Muscle of arm (tissue), 12 donors: ENCODE measurements around the gene TNFRSF9. TPM values are rescaled to one million over a fixed set of nuclear protein-coding genes. Genes with fewer than 3 reads are reported as not detected.
"Not testable (repeated sequence)": the region's sequence is repeated elsewhere in the genome, so short reads cannot be mapped to it uniquely, and the experiment has no call there.

Source experiments
- DNase-seq: peaks from one replicate; pipeline ENCODE4 v3.0.0-alpha.2; 2013
- polyA plus RNA-seq, 12 donors: library from polyadenylated mRNA; unstranded; fragments of 120-200 nt; gene quantifications; one replicate each; pipeline ENCODE4 v1.2.1, GENCODE V29; 2013; ENCODE audit not compliant: insufficient read length in 12 of 12

The TNFRSF9 gene
- polyA plus RNA-seq, 12 donors = 0.03 to 0.54 (median 0.09) TPM; not detected in 3

DNA sequence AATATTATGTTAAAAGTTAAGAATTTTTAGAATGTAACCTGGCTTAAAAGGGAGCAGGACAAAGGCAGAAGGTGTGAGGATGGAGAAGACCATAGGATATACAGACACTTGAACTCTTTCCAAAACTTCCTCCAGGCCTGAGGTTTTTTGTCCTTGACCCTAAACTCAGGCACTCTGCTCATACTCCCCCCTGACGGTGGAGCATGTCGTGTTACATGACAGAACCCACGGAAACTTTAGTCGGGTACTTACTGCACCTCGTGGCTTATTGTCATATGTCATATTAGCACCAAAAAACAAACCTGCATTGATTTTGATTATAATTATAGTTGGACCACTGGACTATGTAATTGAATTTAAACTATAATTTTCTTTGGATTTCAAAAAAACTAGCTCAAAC lies 20.8 kb downstream of the TNFRSF9 start:
- no peak for DNase-seq

DNA sequence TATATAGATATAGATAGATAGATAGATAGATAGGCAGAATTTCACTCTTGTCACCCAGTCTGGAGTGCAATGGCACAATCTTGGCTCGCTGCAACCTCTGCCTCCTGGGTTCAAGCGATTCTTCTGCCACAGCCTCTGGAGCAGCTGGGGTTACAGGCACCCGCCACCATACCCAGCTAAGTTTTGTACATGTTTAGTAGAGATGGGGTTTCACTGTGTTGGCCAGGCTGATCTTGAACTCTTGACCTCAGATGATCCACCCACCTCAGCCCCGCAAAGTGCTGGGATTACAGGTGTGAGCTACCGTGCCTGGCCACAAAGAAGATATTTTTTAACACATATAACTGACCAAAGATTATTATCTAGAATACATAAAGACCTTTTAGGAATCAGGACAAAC lies 22.7 kb downstream of the TNFRSF9 start:
- not testable (repeated sequence) for DNase-seq

DNA sequence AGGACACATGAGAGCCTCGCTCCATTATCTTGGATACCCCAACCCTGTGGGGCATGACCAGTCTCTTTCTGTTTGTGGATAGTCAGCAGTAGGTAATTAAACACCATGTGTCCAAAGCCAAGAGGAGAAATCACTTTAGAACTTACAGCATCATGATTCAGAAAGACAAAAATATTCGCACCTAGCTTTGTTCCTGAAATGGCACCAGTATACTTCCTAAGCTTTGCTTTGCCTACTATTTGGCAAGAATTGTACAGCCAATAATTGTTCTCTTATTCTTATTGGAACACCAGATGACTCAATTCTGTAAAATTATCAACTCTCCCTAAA lies 24.2 kb downstream of the TNFRSF9 start:
- no peak for DNase-seq

DNA sequence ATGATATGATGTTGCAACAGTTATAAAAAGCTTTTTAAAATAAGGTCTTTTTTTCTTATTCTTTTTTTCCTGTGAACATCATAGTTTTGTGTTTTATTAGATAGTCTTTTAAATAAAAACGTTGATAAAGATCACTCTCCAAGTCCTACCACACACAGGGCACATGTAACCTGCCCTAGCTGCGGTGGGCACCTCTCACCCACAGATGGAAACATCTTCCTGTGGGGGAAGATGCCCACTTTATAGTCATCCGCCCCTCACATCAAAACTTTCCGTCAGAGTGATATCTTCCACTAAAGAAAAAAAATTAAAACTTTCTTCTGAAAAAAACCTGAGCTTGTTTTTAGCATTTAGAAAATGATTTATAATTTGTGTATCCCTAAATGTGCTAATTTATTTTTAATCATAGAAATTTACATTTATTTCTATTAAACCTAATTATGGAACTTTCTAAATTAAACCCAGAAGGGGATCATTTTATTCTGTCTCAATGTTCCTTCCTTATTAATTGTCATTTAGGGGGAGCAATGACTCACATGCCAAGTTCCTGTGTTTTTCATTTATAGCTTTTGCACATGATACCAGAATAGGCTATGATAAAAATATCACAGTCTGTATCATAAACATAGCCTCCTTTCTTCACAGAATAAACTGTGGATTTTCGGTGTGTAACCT lies 24.7 kb downstream of the TNFRSF9 start:
- DNase-seq = no peak

DNA sequence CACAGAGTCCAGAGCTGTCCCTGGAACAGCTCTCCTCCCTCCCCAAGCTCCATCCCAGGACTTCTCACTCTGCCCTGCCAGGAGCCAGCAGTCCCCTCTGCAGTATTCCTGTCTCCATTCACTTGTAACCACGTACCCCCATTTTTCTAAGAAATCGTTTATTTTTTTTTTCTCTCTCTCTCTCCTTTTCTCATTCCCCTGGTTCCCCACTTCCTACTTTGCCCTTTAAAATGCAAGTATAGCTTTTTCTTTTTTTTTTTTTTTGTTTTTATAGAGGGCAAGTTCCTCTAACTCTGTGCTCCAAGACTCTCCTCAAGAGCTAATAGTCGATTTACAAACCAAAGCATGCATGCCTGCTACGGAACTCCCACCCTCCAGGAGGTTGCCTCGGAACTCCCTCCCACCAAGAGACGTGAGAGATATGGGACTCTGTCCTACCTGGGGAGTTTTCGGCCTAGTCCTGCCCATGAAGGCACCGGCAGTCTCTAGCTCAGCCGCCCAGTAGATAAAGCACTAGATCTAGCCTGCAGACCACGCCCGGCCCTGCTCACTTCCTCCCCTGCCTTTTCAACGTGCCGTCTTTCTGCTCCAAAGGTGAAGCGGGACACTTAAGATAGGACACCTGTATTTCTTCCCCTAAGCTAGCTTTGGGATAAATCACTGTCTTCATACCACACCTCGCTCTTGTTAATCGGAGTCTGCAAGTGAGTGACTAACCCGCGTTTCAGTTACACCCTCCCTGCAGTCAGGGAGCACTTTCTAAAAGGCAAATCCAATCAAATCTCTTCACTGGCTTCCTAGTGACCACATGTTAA lies 27.7 kb downstream of the TNFRSF9 start:
- DNase-seq = no peak

DNA sequence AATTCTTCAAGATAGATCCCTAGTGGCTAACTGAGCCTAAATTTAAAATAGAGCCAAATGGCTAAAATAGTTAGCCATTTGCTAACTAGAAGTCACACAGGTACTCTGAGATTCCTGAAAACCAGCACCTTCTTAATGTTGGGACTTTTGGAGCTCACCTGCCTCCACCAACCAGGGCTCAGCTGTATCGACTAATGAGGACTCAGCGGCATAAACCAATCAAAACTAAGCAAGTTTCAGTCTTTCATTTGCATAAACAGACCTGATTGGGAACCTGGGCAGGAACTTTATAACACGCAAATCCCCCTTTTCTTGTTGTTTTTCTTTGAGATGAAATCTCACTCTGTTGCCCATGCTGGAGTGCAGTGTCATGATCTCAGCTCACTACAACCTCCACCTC lies 28.5 kb downstream of the TNFRSF9 start:
- no peak for DNase-seq

DNA sequence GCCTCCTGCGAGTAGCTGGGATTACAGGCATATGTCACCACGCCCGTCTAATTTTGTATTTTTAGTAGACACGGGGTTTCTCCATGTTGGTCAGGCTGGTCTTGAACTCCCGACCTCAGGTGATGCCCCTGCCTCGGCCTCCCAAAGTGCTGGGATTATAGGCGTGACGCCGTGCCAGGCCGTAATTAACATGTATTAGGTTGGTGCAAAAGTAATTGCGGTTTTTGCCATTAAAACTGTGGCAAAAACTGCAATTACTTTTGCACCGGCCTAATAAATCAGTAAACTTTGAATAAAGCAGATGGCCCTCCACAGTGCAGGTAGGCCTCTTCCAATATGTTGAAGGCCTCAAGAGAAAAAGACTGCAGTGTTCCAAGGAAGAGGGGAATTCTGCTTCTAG lies 35.4 kb downstream of the TNFRSF9 start:
- DNase-seq = no peak

DNA sequence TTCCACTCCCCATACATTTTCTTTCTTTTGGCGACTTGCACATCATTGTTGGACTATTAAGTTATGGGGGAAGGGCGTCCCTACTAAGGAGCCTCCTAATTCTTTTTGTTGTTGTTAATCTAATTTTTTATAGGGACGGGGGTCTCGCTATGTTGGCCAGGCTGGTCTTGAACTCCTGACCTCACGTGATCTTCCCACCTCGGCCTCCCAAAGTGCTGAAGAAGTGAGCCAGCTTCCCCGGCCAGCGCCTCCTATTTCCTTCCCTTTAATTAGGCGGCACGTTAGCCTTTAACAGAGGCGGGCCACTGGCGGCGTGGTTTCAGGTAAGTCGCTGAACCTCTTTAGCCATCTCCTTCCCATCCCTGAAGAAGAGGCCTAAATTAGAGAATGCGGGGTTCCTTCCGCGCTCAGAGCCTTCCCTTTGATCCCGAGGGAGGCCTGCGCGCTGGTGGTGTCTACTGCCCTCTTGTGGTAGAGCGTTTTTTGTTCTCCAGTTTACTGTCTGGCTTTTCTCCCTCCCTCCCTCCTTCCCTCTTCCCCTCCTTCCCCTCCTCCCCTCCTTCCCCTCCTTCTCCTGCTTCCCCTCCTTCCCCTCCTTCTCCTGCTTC lies 38.1 kb downstream of the TNFRSF9 start:
- peak; percentile 58 for DNase-seq

DNA sequence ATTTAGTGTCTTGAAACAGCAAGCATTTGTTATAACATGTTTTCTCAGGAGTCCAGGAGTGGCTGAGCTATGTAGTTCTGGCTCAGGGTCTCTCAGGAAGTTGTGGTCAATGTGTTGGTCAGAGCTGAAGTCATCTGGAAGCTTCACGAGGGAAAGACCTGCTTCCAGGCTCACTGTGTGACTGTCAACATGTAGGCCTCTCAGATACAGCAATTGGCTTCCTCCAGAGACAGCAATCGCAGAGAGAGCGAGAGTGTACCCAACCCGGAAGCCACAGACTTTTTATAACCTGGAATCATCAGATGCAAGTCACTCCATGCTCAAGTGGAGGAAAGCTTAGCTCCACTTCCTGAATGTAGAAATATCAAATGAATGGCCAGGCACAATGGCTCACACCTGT lies 40.9 kb downstream of the TNFRSF9 start:
- no peak for DNase-seq

DNA sequence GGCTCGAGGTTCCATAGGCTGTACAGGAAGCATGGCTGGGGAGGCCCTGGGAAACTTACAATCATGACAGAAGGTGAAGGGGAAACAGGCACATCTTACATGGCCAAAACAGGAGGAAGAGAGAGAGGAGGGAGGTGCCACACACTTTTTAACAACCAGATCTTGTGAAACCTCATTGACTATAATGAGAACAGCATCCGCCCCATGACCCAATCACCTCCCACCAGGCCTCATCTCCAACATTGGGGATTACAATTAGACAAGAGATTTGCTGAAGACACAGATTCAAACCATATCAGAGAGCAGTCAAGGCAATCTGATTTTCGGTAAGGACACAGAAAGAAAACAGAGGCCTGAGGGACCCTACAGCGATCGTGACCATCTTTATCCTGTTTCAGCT lies 41.7 kb downstream of the TNFRSF9 start:
- DNase-seq = no peak

DNA sequence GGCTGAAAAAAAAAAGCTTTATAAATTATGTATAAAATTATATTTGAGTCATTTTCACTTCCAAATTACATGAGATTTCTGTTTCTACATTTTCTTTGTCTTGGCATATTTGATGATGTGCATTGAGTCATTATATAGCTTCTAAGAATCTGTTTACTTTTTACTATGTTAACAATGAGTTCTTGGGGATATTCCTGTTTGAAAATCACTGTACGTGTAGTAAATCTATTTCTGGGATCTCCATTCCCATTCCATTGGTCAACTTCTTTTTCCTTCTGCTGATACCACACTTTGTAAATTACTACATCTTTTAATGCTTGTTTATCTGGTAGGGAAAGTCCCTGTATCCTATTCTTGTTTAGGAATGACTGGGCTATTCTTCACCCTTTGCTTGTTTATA lies 43.6 kb downstream of the TNFRSF9 start:
- no peak for DNase-seq

DNA sequence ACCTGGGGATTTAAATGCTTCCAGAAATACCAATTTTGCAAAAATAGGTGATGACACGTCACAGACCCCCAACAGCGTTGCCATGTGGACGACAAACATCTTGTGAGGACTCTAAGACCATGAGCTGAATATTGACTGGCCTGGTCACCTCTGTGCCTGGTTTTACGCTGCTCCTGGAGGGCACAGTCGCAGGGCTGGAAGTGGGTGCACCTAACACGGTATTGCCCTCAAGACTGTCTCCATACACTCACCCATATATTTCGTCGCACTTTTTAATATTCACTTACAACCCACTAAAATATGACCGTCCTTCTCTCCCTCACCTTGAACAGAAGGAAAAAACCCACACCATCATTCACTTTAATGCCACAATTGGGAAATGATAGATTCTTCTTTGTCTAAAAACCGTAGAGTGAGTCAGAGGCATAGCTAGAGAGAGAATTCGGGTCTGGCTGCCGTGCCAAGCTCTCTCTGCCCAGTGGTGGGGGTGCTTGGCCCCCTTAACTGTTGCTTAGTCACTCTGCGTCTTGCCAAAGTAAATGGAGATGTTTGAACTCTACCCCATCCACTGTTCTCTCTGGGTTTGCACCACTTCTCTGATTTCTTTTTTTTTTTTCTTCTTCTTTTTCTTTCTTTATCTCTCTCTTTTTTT lies 47.0 kb downstream of the TNFRSF9 start:
- no peak for DNase-seq

DNA sequence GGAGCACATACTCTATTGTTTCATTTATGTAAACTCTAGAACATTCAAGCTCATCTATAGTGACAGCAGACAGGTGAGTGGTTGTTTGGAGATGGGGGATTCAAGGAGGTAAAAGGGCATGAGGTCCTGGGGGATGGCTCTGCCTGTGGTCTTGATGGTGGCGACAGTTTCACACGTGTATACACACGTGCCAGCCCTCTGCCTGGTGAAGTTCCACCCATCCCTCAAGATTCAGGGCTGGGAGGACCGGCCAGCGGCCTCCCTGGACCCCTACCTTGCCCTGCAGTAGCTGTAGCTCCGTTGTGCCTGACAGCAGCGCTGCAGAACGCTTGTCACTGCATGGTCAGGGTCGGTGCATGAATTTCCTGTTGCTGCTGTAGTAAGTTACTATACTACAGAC lies 48.8 kb downstream of the TNFRSF9 start:
- no peak for DNase-seq

DNA sequence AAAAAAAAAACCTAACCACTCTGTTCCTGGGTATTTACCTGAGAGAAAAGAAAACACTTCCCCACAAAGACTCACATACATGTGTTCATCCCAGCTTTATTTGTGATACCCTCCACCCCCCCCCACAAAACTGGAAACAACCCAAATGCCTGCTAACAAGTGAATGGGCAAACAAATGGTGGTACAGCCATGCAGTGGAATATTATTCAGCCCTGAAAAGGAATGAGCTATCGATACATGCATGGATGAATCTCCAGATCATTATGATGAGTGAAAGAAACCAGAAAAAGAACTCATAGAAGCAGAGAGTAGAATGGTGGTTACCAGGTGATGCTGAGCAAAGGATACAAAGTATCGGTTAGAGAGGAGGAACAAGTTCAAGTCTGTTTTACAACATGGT lies 49.8 kb downstream of the TNFRSF9 start:
- no peak for DNase-seq

DNA sequence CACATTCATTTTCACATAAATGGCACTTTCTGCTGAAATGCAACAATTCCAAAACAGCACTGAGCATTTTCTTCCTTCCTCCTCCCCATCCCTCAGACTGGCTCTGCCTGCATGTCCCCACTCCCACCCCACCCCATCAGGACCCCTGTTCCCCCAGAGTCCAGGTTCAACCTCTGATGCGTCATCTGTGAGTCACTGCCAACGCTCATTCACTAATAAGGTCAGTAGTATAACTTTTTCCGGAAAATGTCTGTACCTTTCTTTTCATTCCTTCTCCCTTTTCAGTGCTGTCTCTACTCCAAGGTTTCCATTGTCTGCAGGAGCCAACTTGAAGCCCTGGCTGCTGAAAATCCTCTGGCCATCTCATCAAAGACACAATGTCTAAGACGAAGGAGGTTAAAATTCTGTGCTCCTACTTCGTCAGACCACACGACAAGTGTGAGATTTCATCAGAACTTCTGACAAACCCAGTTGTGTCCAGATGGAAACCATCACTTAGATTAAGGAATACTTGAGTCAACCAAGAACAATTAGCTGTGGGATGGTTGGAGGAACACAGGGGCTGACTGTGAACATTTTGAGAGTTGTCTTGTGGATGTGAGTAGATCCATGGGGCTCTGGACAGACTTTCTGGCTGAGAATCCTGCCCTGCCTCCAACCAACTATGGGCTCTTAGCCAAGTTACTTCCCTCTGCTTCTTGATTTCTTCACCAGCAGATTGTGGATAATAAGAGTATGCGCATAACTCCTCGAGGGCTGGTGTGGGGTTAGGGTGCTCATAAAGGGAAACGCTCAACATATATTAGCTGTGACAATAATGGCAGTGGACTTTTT lies 52.2 kb downstream of the TNFRSF9 start:
- no peak for DNase-seq

DNA sequence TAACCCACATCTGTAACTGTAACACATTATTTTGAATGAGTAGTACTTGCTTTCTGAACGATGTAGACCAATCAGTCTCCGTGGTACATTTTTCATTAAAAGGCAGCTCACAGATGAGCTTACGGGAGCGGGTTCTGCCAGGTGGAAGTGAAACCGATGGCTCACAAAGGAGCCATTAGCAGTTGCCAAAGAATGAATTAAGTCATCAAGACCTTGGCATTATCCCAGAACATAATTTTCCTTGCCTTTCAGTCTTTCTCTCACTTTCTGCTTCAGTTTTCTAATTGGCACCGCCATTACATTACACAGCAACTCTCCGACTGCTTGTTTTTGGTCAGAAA lies 54.3 kb downstream of the TNFRSF9 start:
- no peak for DNase-seq

DNA sequence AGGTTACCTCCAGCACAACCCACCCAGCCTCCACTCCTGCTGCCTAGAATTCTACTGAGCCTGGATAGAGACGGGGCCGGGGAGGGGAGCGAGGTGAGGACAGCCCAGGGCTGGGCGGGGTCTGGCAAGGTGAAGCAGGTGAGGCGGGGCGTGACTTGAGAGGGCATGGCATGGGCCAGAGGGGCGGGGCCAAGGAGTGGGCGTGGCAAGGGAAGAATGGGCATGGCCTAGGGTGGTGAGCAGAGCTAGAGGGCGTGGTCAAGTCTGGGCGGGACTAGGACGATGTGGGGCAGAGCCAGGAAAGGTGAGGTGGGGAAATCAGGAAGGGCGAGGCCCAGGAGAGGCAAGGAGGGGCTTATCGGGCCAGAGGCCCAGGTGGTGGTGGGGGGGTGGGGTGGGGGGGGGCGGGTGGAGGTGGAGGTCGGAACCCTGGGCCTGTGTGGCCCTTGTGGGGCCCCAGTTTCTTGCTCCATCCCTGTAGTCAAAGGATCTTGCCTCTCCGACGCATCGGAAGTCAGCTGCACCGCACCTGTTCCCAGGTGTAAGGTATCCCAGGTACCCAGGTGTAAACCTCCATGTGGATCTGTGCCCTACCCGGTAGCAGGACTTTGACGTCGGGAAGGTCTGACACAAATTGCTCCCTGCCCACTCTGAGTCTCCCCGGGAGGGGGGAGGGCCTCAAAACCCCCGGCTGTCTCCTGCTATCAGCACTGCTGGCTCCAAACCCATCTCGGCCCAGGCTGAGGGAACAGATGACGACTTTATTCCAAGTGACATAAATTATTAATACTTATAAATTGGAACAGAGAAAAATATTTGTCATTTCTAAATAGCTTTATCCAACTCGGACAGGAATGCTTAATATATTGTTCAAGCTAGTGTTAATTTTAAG lies 54.9 kb downstream of the TNFRSF9 start:
- DNase-seq = no peak

DNA sequence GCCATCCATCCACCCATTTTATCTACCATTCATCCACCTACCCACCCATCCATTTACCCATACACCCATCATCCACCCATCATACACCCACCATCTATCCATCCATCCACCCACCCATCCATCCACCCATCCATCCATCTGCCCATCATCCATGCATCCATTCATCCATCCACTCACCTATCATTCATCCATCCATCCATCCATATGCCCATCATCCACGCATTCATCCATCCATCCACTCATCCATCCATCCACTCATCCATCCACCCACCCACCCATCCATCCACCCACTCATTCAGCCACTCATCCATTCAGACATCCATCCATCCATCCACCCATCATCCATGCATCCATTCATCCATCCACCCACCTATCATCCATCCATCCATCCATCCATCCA lies 55.9 kb downstream of the TNFRSF9 start:
- DNase-seq = no peak

DNA sequence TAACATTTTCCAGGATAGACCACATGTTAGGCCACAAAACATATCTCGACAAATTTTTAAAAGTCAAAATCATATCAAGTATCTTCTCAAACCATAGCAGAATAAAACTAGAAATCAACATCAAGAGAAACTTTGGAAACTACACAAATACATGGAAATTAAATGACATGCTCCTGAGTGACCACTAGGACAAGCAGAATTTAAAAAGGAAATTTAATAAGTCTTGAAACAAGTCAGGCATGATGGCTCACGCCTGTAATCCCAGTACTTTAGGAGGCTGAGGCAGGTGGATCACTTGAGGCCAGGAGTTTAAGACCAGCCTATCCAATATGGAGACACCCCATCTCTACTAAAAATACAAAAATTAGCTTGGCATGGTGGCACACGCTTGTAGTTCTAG lies 61.4 kb downstream of the TNFRSF9 start:
- DNase-seq = no peak

DNA sequence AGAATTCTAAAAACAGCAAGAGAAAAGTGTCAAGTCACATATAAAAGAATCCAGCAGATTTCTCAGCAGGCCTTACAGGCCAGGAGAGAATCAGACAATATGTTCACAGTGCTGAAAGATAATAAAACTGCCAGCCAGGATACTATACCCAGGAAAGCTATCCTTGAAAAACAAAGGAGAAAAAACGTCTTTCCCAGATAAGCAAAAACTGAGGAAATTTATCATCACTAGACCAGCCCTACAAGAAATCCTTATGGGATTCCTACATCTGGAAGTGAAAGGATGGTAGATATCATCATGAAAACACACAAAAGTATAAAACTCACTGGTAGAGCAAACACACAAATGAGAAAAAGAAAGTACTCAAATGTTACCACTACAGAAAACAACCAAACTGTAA lies 62.6 kb downstream of the TNFRSF9 start:
- no peak for DNase-seq
